Keratinocyte (primary cell): ENCODE measurements around the gene UBE2E3. TPM values are rescaled to one million over a fixed set of nuclear protein-coding genes. Genes with fewer than 3 reads are reported as not detected.

Source experiments
- DNase-seq: peaks from one replicate; pipeline ENCODE4 v3.0.0-alpha.2; 2011; ENCODE audit warnings: low read depth, missing footprints, low spot score
- FAIRE-seq: peaks from 2 replicates; lab custom pipeline; 2011; peaks lifted over from hg19 to GRCh38; lab: Jason Lieb, UNC
- H2AFZ ChIP-seq: 2 replicates; pipeline ENCODE4 v1.6.0; 2012; ENCODE audit warnings: low read length, control low read depth, inconsistent platforms; ENCODE audit not compliant: control insufficient read depth
- H3K27ac ChIP-seq: 2 replicates; pipeline ENCODE4 v1.5.1; 2011; ENCODE audit warnings: low read length; ENCODE audit not compliant: control insufficient read depth, insufficient read depth
- H3K27me3 ChIP-seq: 3 replicates; pipeline ENCODE4 v1.6.0; 2011; ENCODE audit warnings: low read length; ENCODE audit not compliant: control insufficient read depth, insufficient read depth; ENCODE audit errors: extremely low read depth
- H3K36me3 ChIP-seq, 2 experiments: 2 replicates in 1 of 2; 3 replicates in 1 of 2; pipeline ENCODE4 v1.5.1; 2011; ENCODE audit warnings: low read length in 2 of 2, mild to moderate bottlenecking in 1 of 2; ENCODE audit not compliant: control insufficient read depth in 2 of 2, insufficient read depth in 2 of 2; ENCODE audit errors: extremely low read depth in 1 of 2
- H3K4me1 ChIP-seq: 3 replicates; pipeline ENCODE4 v1.5.1; 2011; ENCODE audit warnings: low read length; ENCODE audit not compliant: control insufficient read depth, insufficient read depth; ENCODE audit errors: extremely low read depth
- H3K4me2 ChIP-seq: 3 replicates; pipeline ENCODE4 v1.6.0; 2011; ENCODE audit warnings: low read depth, low read length; ENCODE audit not compliant: control insufficient read depth, insufficient read depth; ENCODE audit errors: extremely low read depth
- H3K4me3 ChIP-seq, 3 experiments: fragments of 200-600 bp in 1 of 3; sonication (generic) in 1 of 3; 2 replicates in 2 of 3; 3 replicates in 1 of 3; pipeline ENCODE4 v1.5.1; 2011 to 2016; ENCODE audit warnings: low read length in 3 of 3, mild to moderate bottlenecking in 3 of 3, control low read depth in 2 of 3, inconsistent platforms in 1 of 3, low read depth in 1 of 3, mixed read lengths in 1 of 3, mixed run types in 1 of 3, moderate library complexity in 1 of 3; ENCODE audit not compliant: control insufficient read depth in 2 of 3, insufficient read depth in 2 of 3; ENCODE audit errors: extremely low read depth in 1 of 3
- H3K79me2 ChIP-seq: 2 replicates; pipeline ENCODE4 v1.6.0; 2012; ENCODE audit warnings: low read length; ENCODE audit not compliant: control insufficient read depth, insufficient read depth
- H3K9ac ChIP-seq: 3 replicates; pipeline ENCODE4 v1.6.0; 2011; ENCODE audit warnings: low read length; ENCODE audit not compliant: control insufficient read depth, insufficient read depth; ENCODE audit errors: extremely low read depth
- H3K9me1 ChIP-seq: 3 replicates; pipeline ENCODE4 v1.6.0; 2011; ENCODE audit warnings: low read length; ENCODE audit not compliant: control insufficient read depth, insufficient read depth; ENCODE audit errors: extremely low read depth
- H3K9me3 ChIP-seq: 2 replicates; pipeline ENCODE4 v1.5.1; 2012; ENCODE audit warnings: low read depth, low read length; ENCODE audit not compliant: control insufficient read depth
- H4K20me1 ChIP-seq: 3 replicates; pipeline ENCODE4 v1.6.0; 2011; ENCODE audit warnings: low read length; ENCODE audit not compliant: control insufficient read depth, insufficient read depth; ENCODE audit errors: extremely low read depth
- CTCF ChIP-seq, 3 experiments: IDR thresholded peaks in 1 of 3; conservative IDR thresholded peaks in 1 of 3; optimal IDR thresholded peaks in 1 of 3; 2 replicates in 2 of 3; 3 replicates in 1 of 3; pipeline versions ENCODE3 to v1.5.1; 2011; ENCODE audit warnings: low read length in 3 of 3, mild to moderate bottlenecking in 3 of 3, moderate library complexity in 2 of 3, control low read depth in 1 of 3, inconsistent platforms in 1 of 3; ENCODE audit not compliant: insufficient read depth in 2 of 3; ENCODE audit errors: extremely low read depth in 1 of 3
- EZH2 ChIP-seq: IDR thresholded peaks from one replicate; pipeline ENCODE4 v1.6.1; 2012; ENCODE audit warnings: inconsistent platforms, mild to moderate bottlenecking, low read length, moderate library complexity
- dilution Hi-C: fragments of 300-500 bp; cut with MboI; formaldehyde crosslinking; loops from one replicate; pipeline ENCODE4 v1.7.0; 2020; ENCODE audit warnings: low sequenced_read_pairs; ENCODE audit not compliant: extremely low pct_ligation_motif_present
- polyA plus RNA-seq, 5 experiments: library from polyadenylated mRNA; depleted of rRNA in 3 of 5; stranded (reverse) in 3 of 5; stranded (forward) in 1 of 5; unstranded in 1 of 5; fragments of >200 nt; gene quantifications; 1 replicate in 1 of 5; 2 replicates in 3 of 5; 3 replicates in 1 of 5; pipeline versions ENCODE4 v1.2.1 to v1.2.3, GENCODE V29; 2011 to 2012; ENCODE audit warnings: missing spikeins in 2 of 5, low read depth in 1 of 5, low replicate concordance in 1 of 5

The UBE2E3 gene
- polyA plus RNA-seq, 1 donor (not counting 4 experiments of a cell fraction or from before 2014, with no cell fraction given): 91.1 TPM

GRCh38 chr2:181008407-181008806 is 28.0 kb downstream of the UBE2E3 start:
- peaks cover 2% of the 10 kb centered on the region for H3K9me1 ChIP-seq
- H3K4me3 ChIP-seq: no peak overlapping the region
- H3K79me2 ChIP-seq: peaks cover 77% of the 10 kb centered on the region
- H3K27me3 ChIP-seq: no peaks in the 10 kb centered on the region
- no peak for DNase-seq
- dilution Hi-C loops: no loop called here
- no peaks in the 10 kb centered on the region for H3K4me1 ChIP-seq
- no peak overlapping the region for H3K4me2 ChIP-seq
- no peak overlapping the region for H2AFZ ChIP-seq
- no peaks in the 10 kb centered on the region for H4K20me1 ChIP-seq
- TF ChIP-seq EZH2 (no peak), CTCF (optimal IDR thresholded peaks at IDR 0.05 in 1 of 3, IDR thresholded peaks at IDR 0.05 in 1 of 3, conservative IDR thresholded peaks at IDR 0.05 in 1 of 3; ENCODE audit: extremely low read depth in 1 of 3, insufficient read depth in 2 of 3, low read length in 3 of 3) (no peak)
- no peak overlapping the region for H3K9ac ChIP-seq
- peak; percentile 39 for FAIRE-seq
- no peak overlapping the region for H3K27ac ChIP-seq
- no peaks in the 10 kb centered on the region for H3K9me3 ChIP-seq
- no peaks in the 10 kb centered on the region for H3K36me3 ChIP-seq

GRCh38 chr2:181021199-181021789 is 40.9 kb downstream of the UBE2E3 start:
- Histone ChIP-seq H3K4me3 (no peak overlapping the region), H3K79me2 (peaks cover 49% of the 10 kb centered on the region), H3K27ac (no peak overlapping the region), H3K4me2 (no peak overlapping the region), H3K9me1 (no peaks in the 10 kb centered on the region), H3K36me3 (no peaks in the 10 kb centered on the region), H2AFZ (no peak overlapping the region), H3K9me3 (no peaks in the 10 kb centered on the region), H3K27me3 (no peaks in the 10 kb centered on the region), H4K20me1 (no peaks in the 10 kb centered on the region), H3K9ac (no peak overlapping the region), H3K4me1 (no peaks in the 10 kb centered on the region)
- no peak for DNase-seq
- dilution Hi-C loops: no loop called here
- FAIRE-seq: no peak
- TF ChIP-seq EZH2: no peak
- TF ChIP-seq CTCF (optimal IDR thresholded peaks at IDR 0.05 in 1 of 3, IDR thresholded peaks at IDR 0.05 in 1 of 3, conservative IDR thresholded peaks at IDR 0.05 in 1 of 3; ENCODE audit: extremely low read depth in 1 of 3, insufficient read depth in 2 of 3, low read length in 3 of 3): no peak
